ENCODE measurements around the gene OVCH2.

DNA sequence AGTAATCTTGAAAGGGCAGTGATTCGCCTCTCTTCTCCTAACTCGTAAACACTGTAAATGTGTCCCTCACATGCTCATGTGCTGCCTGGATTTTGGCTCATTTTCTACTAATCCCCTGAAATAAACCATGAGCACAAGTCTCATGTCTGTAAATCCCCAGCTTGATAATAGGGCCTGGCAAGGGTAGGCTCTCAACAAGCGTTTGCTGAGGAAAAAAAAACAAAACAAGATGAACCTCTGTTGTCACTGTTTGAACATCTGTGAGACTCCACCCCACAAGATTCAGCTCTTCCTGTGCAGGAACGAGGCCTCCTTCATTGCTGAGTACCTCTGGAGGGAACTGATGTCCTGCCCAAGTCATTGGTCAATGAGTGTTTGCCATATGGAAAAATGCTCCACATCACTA is 28.5 kb downstream of the OVCH2 start:
- no peak for TF ChIP-seq EZH2 (IDR thresholded peaks at IDR 0.05)
- TF ChIP-seq POLR2AphosphoS5 (IDR thresholded peaks at IDR 0.05; ENCODE audit: borderline replicate concordance, low read depth, low read length) = no peak
- TF ChIP-seq FOXP2 (optimal IDR thresholded peaks at IDR 0.05; ENCODE audit: control extremely low read depth, extremely low read length, insufficient read depth) = no peak

Data from SK-N-MC (cell line).